ENCODE data around the gene KIF2A.

The KIF2A gene

DNA sequence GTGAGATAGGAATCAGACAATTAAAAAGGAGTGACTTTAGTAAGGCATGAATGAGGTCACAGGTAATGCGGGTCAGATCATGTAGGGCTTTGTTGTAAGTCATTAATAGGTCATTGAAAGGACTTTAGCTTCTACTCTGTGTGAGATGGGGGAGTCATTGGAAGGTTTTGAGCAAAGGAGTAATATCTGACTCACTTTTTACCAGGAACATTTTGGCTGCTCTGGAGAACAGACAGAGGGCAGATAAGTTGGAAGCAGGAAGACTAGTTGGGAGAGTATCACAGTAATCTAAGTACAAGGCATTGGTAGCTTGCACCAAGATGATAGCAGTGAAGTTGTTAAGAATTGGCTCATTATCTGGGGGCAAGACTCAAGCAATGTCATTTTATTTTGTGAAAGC, 37.4 kb downstream of the KIF2A start:
- no peak overlapping the region for H3K9ac ChIP-seq (ENCODE audit: low read length)
- H3K9me3 ChIP-seq (ENCODE audit: control insufficient read depth, insufficient read depth, low read depth, low read length) = no peaks in the 10 kb centered on the region
- H3K27ac ChIP-seq (ENCODE audit: low read depth, low read length) = no peak overlapping the region
- H3K27me3 ChIP-seq (ENCODE audit: control insufficient read depth, insufficient read depth, low read length) = no peaks in the 10 kb centered on the region
- H3K36me3 ChIP-seq (ENCODE audit: control insufficient read depth, insufficient read depth, low read length) = peaks cover 13% of the 10 kb centered on the region
- H3K4me3 ChIP-seq (ENCODE audit: low read depth, low read length) = no peak overlapping the region
- H3K4me1 ChIP-seq (ENCODE audit: control insufficient read depth, insufficient read depth, low read length) = no peaks in the 10 kb centered on the region

- Histone ChIP-seq H3K27me3 (ENCODE audit: control insufficient read depth, insufficient read depth, low read length) (no peaks in the 10 kb centered on the region), H3K4me1 (ENCODE audit: control insufficient read depth, insufficient read depth, low read length) (no peaks in the 10 kb centered on the region), H3K9ac (ENCODE audit: low read length) (no peak overlapping the region), H3K36me3 (ENCODE audit: control insufficient read depth, insufficient read depth, low read length) (peaks cover 40% of the 10 kb centered on the region), H3K27ac (ENCODE audit: low read depth, low read length) (no peak overlapping the region), H3K9me3 (ENCODE audit: control insufficient read depth, insufficient read depth, low read depth, low read length) (no peaks in the 10 kb centered on the region), H3K4me3 (ENCODE audit: low read depth, low read length) (no peak overlapping the region)
Measured at GRCh38 chr5:62346748-62347147, 40.7 kb downstream of the KIF2A start.

GRCh38 chr5:62347928-62348327, 41.9 kb downstream of the KIF2A start:
- no peak overlapping the region for H3K27ac ChIP-seq (ENCODE audit: low read depth, low read length)
- no peak overlapping the region for H3K9ac ChIP-seq (ENCODE audit: low read length)
- H3K9me3 ChIP-seq (ENCODE audit: control insufficient read depth, insufficient read depth, low read depth, low read length) = no peaks in the 10 kb centered on the region
- no peaks in the 10 kb centered on the region for H3K4me1 ChIP-seq (ENCODE audit: control insufficient read depth, insufficient read depth, low read length)
- H3K36me3 ChIP-seq (ENCODE audit: control insufficient read depth, insufficient read depth, low read length) = peaks cover 49% of the 10 kb centered on the region
- no peak overlapping the region for H3K4me3 ChIP-seq (ENCODE audit: low read depth, low read length)
- no peaks in the 10 kb centered on the region for H3K27me3 ChIP-seq (ENCODE audit: control insufficient read depth, insufficient read depth, low read length)

GRCh38 chr5:62348723-62349481, 42.9 kb downstream of the KIF2A start:
- H3K27ac ChIP-seq (ENCODE audit: low read depth, low read length) = no peak overlapping the region
- no peak overlapping the region for H3K9ac ChIP-seq (ENCODE audit: low read length)
- no peaks in the 10 kb centered on the region for H3K4me1 ChIP-seq (ENCODE audit: control insufficient read depth, insufficient read depth, low read length)
- H3K9me3 ChIP-seq (ENCODE audit: control insufficient read depth, insufficient read depth, low read depth, low read length) = no peaks in the 10 kb centered on the region
- H3K4me3 ChIP-seq (ENCODE audit: low read depth, low read length) = no peak overlapping the region
- H3K36me3 ChIP-seq (ENCODE audit: control insufficient read depth, insufficient read depth, low read length) = peaks cover 59% of the 10 kb centered on the region
- H3K27me3 ChIP-seq (ENCODE audit: control insufficient read depth, insufficient read depth, low read length) = no peaks in the 10 kb centered on the region

DNA sequence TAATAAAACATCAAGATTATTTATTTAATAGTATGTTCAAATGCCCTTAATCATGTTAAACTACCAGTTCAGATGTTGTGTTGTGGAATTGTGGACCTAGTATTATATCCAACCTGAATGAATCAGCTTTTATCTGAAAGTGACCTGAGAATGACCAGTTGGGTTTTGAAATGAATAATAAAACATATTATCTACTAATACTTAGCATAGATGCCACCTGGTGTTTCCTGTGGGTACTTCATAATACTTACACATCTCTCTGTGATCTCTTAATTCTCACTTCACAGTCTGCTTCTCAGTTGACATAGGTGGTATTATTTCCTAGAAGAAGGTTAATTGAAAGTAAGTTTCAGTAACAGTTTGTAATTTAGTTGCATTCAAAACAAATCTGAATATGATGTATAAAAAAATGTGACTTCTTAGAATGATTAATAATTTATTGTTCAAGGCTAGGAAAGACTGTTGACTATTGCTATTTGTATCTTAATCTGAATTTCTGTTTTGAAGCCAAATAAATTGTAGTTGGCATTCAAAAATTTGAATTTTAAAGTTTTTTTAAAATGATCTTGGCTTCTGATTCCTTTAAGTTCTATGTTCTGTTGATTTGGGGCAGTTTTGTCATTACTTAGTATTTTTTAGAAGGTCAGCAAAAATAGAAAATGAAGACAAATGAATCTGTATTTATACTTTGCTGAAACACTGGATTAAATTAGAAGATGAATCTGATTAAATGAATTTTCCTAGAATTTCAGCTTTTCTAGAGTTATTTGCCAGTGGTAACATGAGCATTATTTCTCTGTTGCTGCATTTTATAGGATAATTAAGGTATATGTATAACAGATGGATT, 48.2 kb downstream of the KIF2A start:
- Histone ChIP-seq H3K27ac (ENCODE audit: low read depth, low read length) (no peak overlapping the region), H3K9me3 (ENCODE audit: control insufficient read depth, insufficient read depth, low read depth, low read length) (no peaks in the 10 kb centered on the region), H3K4me3 (ENCODE audit: low read depth, low read length) (no peak overlapping the region), H3K36me3 (ENCODE audit: control insufficient read depth, insufficient read depth, low read length) (peaks cover 87% of the 10 kb centered on the region), H3K9ac (ENCODE audit: low read length) (no peak overlapping the region), H3K27me3 (ENCODE audit: control insufficient read depth, insufficient read depth, low read length) (no peaks in the 10 kb centered on the region), H3K4me1 (ENCODE audit: control insufficient read depth, insufficient read depth, low read length) (no peaks in the 10 kb centered on the region)

- Histone ChIP-seq H3K27me3 (ENCODE audit: control insufficient read depth, insufficient read depth, low read length) (no peaks in the 10 kb centered on the region), H3K4me1 (ENCODE audit: control insufficient read depth, insufficient read depth, low read length) (no peaks in the 10 kb centered on the region), H3K36me3 (ENCODE audit: control insufficient read depth, insufficient read depth, low read length) (peaks cover 73% of the 10 kb centered on the region), H3K4me3 (ENCODE audit: low read depth, low read length) (no peak overlapping the region), H3K9ac (ENCODE audit: low read length) (no peak overlapping the region), H3K27ac (ENCODE audit: low read depth, low read length) (no peak overlapping the region), H3K9me3 (ENCODE audit: control insufficient read depth, insufficient read depth, low read depth, low read length) (no peaks in the 10 kb centered on the region)
Measured at GRCh38 chr5:62362701-62363100, 56.7 kb downstream of the KIF2A start.

DNA sequence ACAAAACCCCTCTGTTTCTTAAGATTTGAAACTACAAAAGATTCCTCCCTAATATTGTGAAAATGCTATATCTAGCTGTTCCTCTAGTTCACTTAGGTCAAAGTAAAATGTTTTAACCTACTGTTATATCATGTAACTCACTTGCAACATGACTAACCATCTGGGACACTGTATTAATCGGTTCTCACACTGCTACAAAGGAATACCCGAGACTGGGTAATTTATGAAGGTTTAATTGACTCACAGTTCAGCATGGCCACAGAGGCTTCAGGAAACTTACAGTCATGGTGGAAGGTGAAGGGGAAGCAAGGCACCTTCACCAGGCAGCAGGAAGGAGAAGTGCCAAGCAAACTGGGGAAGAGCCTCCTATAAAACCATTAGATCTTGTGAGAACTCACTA, 63.0 kb downstream of the KIF2A start:
- no peaks in the 10 kb centered on the region for H3K27me3 ChIP-seq (ENCODE audit: control insufficient read depth, insufficient read depth, low read length)
- H3K27ac ChIP-seq (ENCODE audit: low read depth, low read length) = no peak overlapping the region
- H3K9ac ChIP-seq (ENCODE audit: low read length) = no peak overlapping the region
- peaks cover 63% of the 10 kb centered on the region for H3K36me3 ChIP-seq (ENCODE audit: control insufficient read depth, insufficient read depth, low read length)
- H3K4me3 ChIP-seq (ENCODE audit: low read depth, low read length) = no peak overlapping the region
- no peaks in the 10 kb centered on the region for H3K4me1 ChIP-seq (ENCODE audit: control insufficient read depth, insufficient read depth, low read length)
- H3K9me3 ChIP-seq (ENCODE audit: control insufficient read depth, insufficient read depth, low read depth, low read length) = no peaks in the 10 kb centered on the region

- H3K27ac ChIP-seq (ENCODE audit: low read depth, low read length) = no peak overlapping the region
- no peaks in the 10 kb centered on the region for H3K9me3 ChIP-seq (ENCODE audit: control insufficient read depth, insufficient read depth, low read depth, low read length)
- peaks cover 62% of the 10 kb centered on the region for H3K36me3 ChIP-seq (ENCODE audit: control insufficient read depth, insufficient read depth, low read length)
- no peak overlapping the region for H3K9ac ChIP-seq (ENCODE audit: low read length)
- H3K4me3 ChIP-seq (ENCODE audit: low read depth, low read length) = no peak overlapping the region
- no peaks in the 10 kb centered on the region for H3K4me1 ChIP-seq (ENCODE audit: control insufficient read depth, insufficient read depth, low read length)
- no peaks in the 10 kb centered on the region for H3K27me3 ChIP-seq (ENCODE audit: control insufficient read depth, insufficient read depth, low read length)
Measured at GRCh38 chr5:62371409-62371808, 65.4 kb downstream of the KIF2A start.

DNA sequence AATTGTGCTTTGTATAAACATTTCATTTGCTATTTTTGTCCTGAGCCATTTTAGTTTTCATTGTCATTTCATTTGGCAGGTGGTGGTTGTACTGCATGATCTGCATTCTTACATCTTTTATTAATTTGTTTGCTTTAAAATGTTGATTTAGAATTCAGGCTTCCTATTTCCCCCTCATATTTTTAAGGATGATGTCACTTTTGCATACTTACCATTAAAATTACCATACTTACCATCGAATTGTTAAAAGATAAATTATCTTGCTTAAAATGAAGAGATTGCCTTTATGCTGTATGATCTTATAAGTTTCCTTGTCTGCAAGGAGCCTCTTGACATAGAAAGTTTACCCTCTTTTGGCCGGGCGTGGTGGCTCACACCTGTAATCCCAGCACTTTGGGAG, 66.6 kb downstream of the KIF2A start:
- H3K4me3 ChIP-seq (ENCODE audit: low read depth, low read length) = no peak overlapping the region
- no peak overlapping the region for H3K27ac ChIP-seq (ENCODE audit: low read depth, low read length)
- H3K9me3 ChIP-seq (ENCODE audit: control insufficient read depth, insufficient read depth, low read depth, low read length) = no peaks in the 10 kb centered on the region
- no peak overlapping the region for H3K9ac ChIP-seq (ENCODE audit: low read length)
- no peaks in the 10 kb centered on the region for H3K4me1 ChIP-seq (ENCODE audit: control insufficient read depth, insufficient read depth, low read length)
- no peaks in the 10 kb centered on the region for H3K27me3 ChIP-seq (ENCODE audit: control insufficient read depth, insufficient read depth, low read length)
- peaks cover 64% of the 10 kb centered on the region for H3K36me3 ChIP-seq (ENCODE audit: control insufficient read depth, insufficient read depth, low read length)

DNA sequence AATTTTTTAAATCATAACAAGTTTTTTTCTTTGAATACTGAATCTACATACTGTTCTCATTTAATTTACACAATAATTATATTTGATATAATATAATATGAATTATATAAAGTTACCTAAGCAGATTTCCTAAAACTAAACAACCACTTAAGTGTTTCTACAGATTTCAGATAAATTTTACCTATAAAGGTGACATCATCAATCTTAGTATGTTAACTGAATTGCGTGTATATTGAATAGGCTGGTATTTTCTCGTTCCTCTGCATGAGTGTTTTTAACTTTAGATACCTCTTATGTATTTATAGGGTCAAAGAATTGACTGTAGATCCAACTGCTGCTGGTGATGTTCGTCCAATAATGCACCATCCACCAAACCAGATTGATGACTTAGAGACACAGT, 67.4 kb downstream of the KIF2A start:
- H3K4me3 ChIP-seq (ENCODE audit: low read depth, low read length) = no peak overlapping the region
- no peak overlapping the region for H3K9ac ChIP-seq (ENCODE audit: low read length)
- no peaks in the 10 kb centered on the region for H3K9me3 ChIP-seq (ENCODE audit: control insufficient read depth, insufficient read depth, low read depth, low read length)
- no peaks in the 10 kb centered on the region for H3K4me1 ChIP-seq (ENCODE audit: control insufficient read depth, insufficient read depth, low read length)
- H3K27ac ChIP-seq (ENCODE audit: low read depth, low read length) = no peak overlapping the region
- H3K36me3 ChIP-seq (ENCODE audit: control insufficient read depth, insufficient read depth, low read length) = peaks cover 71% of the 10 kb centered on the region
- no peaks in the 10 kb centered on the region for H3K27me3 ChIP-seq (ENCODE audit: control insufficient read depth, insufficient read depth, low read length)

DNA sequence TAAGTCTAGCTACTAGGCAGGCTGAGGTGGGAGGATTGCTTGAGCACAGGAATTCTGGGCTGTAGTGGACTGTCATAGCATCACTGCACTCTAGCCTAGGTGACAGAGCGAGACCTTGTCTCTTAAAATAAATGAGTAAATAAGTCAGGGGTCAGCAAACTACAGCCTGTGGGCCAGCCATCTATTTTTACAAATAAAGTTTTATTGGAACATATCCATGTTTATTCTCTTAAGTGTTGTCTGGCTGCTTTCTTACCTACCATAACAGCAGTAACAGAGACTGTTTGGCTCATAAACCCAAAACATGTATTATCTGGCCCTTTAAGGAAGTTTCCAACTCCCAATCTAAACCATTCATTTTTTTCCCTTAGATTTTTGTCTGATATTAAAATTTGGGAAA, 68.1 kb downstream of the KIF2A start:
- Histone ChIP-seq H3K9me3 (ENCODE audit: control insufficient read depth, insufficient read depth, low read depth, low read length) (no peaks in the 10 kb centered on the region), H3K36me3 (ENCODE audit: control insufficient read depth, insufficient read depth, low read length) (peaks cover 76% of the 10 kb centered on the region), H3K27ac (ENCODE audit: low read depth, low read length) (no peak overlapping the region), H3K4me3 (ENCODE audit: low read depth, low read length) (no peak overlapping the region), H3K9ac (ENCODE audit: low read length) (no peak overlapping the region), H3K27me3 (ENCODE audit: control insufficient read depth, insufficient read depth, low read length) (no peaks in the 10 kb centered on the region), H3K4me1 (ENCODE audit: control insufficient read depth, insufficient read depth, low read length) (no peaks in the 10 kb centered on the region)
